GM21737 (cell line): ENCODE measurements around the gene HNRNPUL1.
"Not testable (repeated sequence)": the region's sequence is repeated elsewhere in the genome, so short reads cannot be mapped to it uniquely, and the experiment has no call there.

Experiments used
- ATAC-seq: cut with Tn5 transposase; IDR thresholded peaks from one replicate; pipeline ENCODE4 v1.9.1; 2021; ENCODE audit warnings: mild to moderate bottlenecking, moderate library complexity; ENCODE audit not compliant: unreplicated experiment

HNRNPUL1 gene

DNA sequence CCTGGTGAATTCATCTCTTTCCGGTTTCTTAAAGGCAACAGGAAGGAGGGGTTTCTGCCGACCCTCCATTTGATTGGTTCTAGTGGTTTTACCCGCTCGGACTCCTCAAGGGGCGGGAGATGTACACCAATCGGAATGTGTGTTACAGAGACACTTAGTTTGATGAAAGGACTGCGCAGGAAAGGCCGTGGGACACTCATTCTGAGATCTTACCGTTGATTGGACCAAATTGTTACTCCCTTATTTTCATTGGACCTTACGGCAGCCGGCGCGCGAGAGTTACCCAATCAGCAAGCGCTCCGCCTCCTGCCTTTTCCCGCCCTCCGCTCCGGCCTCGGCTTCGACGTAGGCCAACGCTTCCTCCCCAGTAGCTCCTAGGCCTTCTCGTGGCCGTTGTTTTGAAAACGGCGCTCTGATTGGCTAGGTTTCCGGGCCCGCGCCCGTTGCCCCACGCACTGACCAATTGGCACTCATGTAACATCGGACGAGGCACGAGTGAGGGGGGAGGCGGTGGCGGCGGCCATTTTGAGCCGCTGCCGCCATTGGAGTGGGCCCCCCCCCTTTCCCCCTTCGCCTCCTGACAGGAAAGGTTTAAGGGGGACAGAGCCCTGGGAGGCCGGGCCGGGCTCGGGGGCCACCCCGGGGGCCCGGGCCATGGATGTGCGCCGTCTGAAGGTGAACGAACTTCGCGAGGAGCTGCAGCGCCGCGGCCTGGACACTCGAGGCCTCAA lies at the start of gene HNRNPUL1:
TSS of gene HNRNPUL1 (plus strand) at position 523 of the 731 bp plus-strand sequence. CDS start at position 655, 132 bp downstream.
- peak; percentile 63 for ATAC-seq

DNA sequence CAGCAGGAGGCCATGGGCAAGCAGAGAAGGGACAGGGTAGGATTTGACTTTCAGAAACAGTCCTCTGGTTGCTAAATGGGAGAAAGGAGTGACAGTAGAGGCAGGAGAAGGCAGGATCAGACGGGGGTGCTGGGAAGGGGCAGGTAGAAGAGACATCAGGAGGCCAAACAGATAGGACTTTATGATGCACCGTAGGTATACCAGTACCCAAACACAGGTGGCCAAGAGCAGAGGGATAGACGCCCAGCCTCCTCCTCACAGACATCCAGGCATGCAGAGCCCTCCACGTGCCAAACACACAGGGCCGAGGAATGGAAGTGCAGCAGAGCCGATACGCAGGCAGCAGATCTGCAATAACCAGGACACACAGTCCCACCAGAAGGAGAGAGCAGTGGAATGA lies 46.4 kb upstream of the HNRNPUL1 start:
- no peak for ATAC-seq

DNA sequence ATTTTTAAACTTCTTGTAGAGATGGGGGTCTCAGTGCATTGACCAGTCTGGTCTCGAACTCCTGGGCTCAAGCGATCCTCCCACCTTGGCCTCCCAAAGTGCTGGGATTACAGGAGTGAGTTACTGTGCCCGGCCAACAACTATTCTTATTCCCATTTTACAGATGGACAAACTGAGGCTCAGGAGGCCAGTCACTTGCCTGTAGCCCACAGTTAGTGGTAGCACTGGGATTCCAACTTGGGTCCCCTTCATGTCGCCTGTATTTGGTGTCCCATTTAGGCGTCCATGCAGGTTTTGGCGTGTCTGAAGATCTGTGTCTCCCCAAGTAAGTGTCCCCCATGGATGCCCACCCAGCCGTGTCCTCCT lies 45.9 kb upstream of the HNRNPUL1 start:
- ATAC-seq: no peak

DNA sequence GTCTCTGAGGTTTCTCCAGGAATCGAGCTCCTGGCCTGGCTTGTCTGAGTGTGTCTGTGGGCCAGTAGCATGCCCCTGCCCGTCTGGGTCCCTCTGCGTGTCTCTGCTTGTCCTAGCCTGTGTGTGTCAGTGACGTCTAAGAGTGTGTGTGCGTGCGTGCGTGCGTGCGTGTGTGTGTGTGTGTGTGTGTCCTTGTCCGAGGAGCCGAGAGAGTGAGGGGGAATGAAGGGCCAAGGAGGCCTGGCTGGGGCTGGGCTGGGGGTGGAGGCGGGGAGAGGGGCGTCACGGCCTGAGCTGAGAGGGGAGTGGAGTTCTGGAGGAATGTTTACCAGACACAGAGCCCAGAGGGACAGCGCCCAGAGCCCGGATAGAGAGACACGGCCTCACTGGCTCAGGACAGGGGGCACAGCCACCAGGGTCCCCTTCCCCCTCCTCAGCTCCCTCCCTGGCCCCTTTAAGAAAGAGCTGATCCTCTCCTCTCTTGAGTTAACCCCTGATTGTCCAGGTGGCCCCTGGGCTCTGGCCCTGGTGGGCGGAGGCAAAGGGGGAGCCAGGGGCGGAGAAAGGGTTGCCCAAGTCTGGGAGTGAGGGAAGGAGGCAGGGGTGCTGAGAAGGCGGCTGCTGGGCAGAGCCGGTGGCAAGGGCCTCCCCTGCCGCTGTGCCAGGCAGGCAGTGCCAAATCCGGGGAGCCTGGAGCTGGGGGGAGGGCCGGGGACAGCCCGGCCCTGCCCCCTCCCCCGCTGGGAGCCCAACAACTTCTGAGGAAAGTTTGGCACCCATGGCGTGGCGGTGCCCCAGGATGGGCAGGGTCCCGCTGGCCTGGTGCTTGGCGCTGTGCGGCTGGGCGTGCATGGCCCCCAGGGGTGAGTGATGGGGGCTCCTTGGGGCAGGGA lies 45.3 kb upstream of the HNRNPUL1 start, which contains the start of gene AXL:
TSS of gene AXL (plus strand) at position 609 of the 893 bp plus-strand sequence. CDS start at position 779, 170 bp downstream.
- no peak for ATAC-seq

DNA sequence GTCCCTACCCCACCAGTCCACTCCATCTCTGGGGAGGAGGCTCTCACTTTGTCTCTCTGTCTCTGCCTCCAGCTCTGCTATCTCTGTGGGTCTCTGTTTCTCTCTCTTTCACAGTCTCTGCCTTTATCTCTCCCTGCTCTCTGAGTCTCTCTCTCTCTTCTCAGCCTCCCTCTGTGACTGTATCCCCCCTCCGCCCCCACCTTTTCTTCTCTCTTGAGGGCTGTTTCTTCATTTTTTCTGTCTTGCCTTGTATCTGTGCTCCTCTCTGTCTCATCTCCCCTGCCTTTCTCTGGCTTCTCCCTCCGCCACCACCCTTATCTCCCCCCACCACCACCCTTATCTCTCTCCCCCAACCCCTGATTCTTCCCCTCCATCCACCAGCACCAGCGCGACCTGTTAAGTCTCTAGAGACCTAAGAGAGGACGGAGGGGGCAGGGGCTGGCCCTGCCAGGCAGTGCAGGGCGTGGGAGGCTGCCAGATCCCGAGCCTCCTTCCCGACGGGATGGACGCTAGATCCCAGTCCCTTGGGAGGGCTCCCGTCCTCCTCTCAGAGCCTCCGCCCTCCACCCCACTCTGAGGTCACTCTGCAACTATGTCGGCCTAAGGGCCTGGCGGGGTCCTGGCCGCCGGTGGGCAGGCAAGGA lies 44.1 kb upstream of the HNRNPUL1 start:
- ATAC-seq: no peak

DNA sequence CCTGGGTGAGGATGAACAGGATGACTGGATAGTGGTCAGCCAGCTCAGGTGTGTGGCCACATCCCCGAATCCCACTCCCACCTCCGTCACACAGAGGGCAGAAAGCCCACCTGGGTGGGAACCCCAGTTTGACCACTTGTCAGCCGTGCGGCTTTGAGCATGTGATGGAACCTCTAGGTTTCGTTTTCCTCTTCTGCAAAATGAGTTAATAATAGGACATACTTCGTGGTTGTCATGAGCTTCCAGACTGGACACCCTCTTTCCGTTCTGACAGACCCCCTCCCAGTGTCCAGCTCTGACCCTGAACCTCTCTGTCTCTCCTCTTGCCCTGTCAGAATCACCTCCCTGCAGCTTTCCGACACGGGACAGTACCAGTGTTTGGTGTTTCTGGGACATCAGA lies 43.4 kb upstream of the HNRNPUL1 start:
- ATAC-seq: no peak

DNA sequence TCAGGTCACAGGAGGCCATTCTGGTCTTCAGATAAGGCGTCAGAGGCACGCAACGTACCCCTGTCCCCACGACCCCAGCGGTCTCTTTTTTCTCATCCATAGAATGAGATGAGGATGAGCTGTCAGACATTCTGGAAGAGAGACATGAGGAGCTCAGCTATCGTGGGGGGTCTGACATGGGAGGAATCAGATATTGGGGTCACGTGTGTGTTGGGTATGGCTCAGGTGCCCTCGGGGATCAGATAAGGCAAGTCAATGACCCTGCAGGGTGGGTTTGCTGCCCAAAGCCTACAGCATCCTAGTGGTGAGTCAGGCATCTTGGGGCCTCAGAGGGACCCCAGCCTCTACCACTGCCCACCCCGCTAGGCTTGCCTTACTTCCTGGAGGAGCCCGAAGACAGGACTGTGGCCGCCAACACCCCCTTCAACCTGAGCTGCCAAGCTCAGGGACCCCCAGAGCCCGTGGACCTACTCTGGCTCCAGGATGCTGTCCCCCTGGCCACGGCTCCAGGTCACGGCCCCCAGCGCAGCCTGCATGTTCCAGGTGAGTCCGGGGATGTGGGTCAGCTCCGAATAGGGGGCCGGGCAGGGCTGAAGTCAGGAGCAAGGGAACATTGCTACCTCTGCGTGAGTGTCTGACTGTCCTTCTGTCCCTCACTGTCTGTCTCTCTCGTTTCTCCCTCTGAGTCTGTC lies 42.5 kb upstream of the HNRNPUL1 start:
- ATAC-seq: no peak

DNA sequence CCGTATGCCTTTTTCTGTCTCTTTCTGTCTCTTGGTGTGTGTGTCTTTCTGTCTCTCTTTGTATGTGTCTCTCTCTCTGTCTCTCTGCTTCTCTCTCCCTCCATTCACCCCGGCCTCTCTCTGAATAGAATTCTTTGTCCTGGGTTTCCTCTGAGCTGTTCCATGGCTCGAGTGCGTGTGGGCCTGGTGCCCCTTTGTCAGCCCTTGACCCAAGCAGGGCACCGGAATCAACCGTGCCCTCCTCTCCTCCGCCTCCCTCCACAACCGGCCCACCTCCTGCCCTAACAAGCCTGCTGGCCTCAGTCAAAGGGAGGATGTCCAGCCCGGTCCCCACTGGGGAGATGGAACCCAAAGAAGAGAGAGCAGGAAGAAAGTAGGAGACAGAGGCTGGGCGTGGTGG lies 41.9 kb upstream of the HNRNPUL1 start:
- no peak for ATAC-seq

DNA sequence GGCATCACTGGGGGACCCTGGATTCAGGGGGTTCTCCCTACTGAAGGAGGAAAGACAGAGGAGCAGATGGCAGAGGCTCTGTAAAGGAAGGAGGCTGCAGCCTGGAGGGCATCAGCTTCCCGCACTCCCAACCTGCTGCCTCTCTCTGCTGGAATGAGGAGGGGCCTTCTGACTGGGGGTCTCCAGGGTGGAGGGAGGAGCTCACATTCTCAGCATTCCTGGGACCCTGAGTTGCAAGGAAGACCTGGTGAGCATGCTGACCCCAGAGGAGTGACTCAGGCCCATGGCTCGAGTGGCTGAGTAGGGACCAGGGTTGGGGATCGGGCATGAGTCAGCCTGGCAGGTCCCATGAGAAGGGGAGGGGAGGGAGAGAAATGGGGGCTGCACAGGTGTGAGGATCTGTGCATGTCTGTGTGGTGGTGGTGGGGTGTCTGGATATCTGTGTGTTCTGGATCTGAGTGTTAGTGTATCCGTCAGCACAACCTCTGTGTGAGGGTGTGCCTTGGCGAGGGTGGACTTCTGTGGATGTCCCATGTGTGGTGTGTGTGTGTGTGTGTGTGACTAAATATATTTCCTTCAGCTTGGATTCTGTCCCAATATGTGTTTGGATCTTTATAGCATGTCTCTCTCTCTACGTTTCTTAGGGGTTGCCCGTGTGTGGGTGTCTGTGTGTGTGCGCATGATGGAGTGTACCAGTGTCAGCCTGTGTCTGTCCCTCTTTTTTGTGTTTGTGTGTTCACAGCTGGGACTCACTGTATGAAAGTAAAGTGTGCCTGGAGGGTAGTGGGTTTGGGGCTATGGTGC lies 40.5 kb upstream of the HNRNPUL1 start:
- ATAC-seq: no peak

DNA sequence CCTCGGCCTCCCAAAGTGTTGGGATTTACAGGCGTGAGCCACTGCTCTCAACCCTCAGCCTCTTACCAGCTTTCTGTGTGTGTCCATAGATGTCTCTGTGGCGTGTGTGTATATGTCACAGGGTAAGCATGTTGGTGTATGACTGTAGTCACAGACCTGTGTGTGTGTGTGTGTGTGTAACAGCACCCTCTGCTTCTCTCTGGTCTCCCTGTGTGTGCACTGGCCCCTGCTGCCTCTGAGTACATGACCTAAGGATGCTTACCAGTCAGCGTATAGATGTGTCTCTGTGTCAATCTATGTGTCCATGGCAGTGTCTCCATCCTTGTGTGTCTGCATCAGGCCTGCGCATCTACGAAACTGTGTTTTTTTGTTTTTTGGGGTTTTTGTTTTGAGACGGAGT lies 39.5 kb upstream of the HNRNPUL1 start:
- no peak for ATAC-seq

DNA sequence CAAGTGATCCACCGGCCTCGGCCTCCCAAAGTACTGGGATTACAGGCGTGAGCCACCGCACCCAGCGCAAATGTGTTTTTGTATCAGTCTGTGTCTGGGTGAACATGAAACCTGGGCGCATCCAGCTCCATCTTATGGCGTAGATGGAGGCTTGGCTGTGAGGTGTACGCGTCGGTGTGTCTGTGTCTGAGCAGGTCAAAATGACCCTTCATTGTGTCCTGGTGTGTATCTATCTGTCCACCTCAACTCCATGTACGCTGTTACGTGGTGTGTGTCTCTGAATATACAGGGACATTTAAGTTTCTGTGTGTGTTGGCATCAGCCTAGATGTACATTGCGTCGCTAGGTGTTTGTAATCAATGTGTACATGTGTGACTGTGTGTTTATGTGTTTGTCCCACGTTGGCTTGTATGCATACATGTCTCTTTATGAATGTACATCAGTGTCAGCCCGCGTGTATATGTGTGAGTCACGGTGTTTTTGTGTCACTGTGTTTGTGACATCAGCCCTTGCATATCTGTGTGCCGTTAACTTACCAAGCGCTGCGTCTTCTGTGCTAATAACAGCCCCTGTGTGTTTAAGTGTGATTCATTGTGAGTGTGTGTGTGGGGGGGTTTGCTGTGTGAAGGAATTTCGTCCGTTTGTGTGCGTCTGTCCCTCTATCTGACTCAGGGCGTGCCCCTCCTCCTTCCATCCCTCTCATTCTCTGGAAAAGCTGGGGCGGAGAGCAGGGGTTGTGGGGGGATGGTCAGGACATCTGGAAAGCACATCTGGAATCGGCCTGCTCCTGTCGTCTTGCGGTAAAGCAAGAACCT lies 38.7 kb upstream of the HNRNPUL1 start:
- no peak for ATAC-seq

DNA sequence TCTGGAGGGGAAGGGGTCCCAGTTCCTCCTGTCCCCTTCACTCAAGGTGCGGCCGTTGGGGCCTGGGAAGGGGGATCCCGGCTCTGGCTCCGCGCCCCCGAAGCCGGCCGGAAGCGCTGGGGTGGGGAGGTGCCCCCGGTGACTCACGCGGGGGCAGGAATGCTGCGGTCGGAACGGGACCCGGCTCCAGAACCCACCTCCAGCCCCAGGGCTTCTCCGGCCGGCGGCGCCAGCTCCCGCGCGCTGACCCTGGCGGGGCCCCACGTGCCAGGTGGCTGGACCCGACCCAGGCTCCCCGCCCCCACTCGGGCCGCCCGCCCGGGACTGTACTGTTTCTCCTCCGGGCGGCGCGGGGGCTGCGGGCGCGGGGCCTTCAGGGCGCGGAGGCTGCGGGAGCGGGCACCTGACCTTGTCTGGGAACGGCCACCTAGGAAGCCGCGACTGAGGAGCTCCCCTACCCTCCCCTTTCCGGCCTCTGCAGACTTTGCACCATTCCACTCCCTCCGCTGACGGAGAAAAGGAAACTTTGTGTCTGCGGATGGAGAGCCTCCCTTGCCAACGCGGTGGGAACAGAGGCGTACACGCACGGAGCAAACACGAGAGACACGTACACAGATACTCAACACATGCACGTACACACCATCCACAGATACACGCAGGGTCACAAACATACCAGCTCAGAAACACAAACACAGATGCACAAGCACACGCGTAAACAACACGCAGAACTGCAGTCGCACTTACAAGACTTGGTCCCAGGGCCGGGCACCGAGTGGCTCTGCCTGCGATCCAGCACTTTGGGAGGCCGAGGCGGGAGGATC lies 37.9 kb upstream of the HNRNPUL1 start:
- ATAC-seq: no peak

DNA sequence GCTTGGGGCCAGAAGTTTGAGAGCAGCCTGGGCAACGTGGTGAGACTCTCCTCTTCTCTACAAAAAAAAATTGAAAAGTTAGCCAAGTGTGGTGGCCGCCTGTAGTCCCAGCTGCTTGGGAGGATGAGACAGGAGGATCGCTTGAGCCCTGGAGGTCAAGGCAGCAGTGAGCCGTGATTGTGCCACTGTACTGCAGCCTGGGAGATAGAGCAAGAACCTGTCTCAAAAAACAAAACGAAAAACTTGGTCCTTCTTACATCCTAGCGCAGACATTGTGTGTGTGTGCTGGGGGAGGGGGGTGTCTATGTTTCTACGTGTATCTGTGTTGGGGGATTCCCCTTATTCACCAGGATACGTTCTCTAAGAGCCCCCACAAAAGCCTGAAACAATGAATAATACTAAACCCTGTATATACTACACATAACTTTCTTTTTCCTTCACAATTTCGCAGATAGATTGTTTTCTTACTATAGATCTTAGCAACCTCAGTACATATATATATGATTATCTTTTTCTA lies 37.2 kb upstream of the HNRNPUL1 start:
- no peak for ATAC-seq

DNA sequence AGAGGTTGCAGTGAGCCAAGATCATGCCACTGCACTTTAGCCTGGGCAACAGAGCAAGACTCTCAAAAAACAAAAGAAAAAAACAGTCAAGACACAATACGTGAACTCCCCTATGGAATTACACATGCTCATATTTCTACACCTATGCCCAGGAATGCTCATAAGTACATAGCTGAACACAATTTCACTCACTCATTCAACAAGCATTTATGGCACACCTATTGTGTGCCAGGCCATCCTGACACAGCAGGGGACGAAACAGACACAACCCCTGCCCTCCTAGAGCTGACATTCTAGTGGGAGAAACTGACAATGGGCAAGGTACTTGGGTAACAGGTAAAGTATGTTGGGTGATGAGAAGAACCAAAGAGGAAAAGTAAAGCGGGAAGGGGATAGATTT lies 35.7 kb upstream of the HNRNPUL1 start:
- ATAC-seq: no peak

DNA sequence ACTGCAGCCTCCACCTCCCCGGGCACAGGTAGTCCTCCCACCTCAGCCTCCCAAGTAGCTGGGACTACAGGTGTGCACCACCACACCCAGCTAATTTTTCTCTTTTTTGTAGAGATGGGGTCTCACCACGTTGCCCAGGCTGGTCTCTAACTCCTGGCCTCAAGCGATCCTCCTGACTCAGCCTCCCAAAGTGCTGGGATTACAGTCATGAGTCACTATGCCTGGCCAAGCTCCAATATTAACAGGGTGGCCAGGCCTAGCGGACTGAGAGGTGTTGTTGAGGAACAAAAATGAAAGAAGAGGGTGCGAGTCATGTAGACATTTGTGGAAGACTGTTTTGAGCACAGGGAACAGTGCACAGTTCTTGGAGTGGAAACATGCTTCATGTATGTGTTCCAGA lies 34.8 kb upstream of the HNRNPUL1 start:
- ATAC-seq: not testable (repeated sequence)

DNA sequence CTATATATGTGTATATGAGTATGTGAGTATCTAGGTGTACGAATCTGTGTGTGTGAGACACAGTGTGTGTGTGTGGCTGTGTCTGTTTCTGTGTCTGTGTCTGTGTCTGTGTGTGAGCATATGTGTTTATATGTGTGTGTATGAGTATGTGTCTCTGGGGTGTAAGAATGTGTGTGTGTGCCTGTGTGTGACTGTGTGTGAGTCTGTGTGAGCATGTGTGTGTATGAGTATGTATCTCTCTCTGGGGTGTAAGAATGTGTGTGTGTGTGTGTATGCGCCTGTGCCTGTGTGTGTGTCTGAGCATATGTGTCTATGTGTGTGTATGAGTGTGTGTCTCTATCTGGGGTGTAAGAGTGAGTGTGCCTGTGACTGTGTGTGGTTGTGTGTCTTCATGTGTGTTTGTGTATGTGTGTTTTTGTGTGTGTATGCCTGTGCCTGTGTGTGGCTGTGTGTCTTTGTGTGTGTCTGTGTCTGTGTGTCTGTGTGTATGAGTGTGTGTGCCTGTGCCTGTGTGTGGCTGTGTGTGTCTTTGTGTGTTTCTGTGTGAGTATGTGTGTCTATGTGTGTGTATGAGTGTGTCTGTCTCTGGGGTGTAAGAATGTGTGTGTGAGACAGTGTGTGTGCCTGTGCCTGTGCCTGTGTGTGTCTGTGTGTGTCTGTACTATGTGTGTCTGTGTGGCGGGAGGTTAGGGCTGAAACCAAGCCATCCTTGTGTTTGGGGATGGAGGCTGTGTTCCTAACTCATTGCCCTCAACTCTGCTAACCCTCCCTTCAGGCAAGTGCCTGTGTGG lies 33.9 kb upstream of the HNRNPUL1 start:
- ATAC-seq: no peak

DNA sequence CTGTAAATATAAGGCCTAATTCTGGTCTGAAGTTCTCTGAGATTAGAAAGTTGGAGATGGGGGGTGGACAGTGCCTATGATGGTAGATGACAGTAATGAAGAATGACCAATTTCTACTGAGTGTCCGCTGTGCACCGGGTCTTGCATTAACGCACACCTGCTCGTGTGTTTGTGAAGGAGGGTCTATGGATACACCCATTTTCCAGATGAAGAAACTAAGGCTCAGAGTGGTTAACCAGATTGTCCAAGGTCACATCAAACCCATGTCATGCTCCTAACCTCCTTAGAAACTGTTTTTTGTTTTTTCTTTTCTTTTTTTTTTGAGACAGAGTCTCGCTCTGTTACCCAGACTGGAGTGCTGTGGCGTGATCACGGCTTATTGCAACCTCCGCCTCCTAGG lies 31.5 kb upstream of the HNRNPUL1 start:
- no peak for ATAC-seq
